ENCODE results near the gene RIN1.

DNA sequence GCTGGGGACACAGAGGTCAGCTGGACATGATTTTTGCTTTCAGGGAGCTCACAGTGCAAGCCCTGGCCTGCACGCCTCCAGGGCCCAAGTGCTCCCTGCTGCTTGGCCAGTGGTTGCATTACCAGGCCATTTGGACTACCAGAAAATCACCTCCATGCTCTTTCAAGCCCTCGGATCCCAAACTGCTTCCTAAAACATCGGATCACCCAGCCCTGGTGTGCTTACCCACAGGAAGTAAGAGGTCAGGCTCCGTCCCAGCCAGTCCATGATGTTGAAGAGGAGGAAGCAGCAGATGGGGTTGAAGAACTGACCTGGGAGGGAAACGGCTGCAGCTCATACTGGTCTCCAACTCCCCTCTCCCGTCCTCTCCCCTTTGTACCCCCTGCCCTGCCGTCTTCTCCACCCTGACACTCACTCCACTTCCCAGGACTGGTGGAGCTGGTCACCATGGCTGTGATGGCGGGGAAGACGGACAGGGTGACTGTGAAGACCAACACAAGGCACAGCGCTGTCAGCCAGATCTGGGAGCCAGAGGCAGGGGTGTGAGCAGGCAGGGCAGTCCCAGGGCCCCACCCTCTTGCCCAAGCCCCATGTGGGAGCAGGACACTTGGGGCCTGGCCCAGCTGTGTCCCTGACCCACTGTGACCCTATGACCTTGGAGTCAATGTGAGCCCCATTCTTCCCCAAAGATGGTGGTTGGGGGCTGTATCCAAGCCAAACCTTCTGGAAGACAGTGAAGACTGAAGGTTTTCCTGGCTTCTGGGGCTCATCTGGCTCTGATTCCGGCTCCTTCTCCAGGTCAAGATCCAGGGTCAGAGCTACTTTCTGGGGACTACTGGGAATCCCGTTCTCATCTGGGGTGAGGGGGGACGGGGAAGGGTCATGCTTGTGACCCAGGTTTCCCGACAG, 29.7 kb upstream of the RIN1 start:
- TF ChIP-seq, protein P1, sequence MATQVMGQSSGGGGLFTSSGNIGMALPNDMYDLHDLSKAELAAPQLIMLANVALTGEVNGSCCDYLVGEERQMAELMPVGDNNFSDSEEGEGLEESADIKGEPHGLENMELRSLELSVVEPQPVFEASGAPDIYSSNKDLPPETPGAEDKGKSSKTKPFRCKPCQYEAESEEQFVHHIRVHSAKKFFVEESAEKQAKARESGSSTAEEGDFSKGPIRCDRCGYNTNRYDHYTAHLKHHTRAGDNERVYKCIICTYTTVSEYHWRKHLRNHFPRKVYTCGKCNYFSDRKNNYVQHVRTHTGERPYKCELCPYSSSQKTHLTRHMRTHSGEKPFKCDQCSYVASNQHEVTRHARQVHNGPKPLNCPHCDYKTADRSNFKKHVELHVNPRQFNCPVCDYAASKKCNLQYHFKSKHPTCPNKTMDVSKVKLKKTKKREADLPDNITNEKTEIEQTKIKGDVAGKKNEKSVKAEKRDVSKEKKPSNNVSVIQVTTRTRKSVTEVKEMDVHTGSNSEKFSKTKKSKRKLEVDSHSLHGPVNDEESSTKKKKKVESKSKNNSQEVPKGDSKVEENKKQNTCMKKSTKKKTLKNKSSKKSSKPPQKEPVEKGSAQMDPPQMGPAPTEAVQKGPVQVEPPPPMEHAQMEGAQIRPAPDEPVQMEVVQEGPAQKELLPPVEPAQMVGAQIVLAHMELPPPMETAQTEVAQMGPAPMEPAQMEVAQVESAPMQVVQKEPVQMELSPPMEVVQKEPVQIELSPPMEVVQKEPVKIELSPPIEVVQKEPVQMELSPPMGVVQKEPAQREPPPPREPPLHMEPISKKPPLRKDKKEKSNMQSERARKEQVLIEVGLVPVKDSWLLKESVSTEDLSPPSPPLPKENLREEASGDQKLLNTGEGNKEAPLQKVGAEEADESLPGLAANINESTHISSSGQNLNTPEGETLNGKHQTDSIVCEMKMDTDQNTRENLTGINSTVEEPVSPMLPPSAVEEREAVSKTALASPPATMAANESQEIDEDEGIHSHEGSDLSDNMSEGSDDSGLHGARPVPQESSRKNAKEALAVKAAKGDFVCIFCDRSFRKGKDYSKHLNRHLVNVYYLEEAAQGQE (IDR thresholded peaks at IDR 0.05; ENCODE audit: insufficient read depth in 1 of 2, low read depth in 2 of 2, low read length in 2 of 2): no peak
- TF ChIP-seq POLR2AphosphoS5 (IDR thresholded peaks at IDR 0.05; ENCODE audit: low read depth, low read length) (no peak), TAF1 (IDR thresholded peaks at IDR 0.05; ENCODE audit: borderline replicate concordance, insufficient read depth, low read length) (no peak)
